ENCODE measurements around the gene SCN2A.
"Not testable (repeated sequence)": the region's sequence is repeated elsewhere in the genome, so short reads cannot be mapped to it uniquely, and the experiment has no call there.

SCN2A gene

DNA sequence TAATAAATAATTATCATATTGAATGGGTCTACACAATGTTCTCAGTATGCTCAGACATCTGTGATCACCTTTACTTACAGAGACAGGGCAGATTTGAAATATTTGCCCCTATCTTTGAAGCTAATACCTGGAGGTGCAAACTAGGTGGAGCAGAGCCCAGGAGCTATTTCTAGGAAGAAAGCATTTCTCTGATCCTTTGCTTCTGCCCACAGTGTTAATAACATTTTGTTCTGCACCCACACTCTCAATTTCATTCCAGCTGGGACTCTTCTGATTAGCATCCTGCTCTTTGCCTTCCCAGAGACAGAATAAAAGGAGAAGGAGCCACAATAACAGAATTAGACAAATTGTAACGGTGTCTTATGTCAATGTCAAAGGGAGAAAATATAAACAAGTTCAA, 11.6 kb upstream of the SCN2A start:
- no peaks in the 10 kb centered on the region for H3K36me3 Mint-ChIP-seq (ENCODE audit: insufficient read depth)
- DNase-seq (no peak), ATAC-seq (replicated peaks) (no peak)
- peaks cover 0 to 3% of the 10 kb centered on the region in 2 donors for H3K9me3 Mint-ChIP-seq
- H3K4me3 Mint-ChIP-seq, result no peak overlapping the region
- H3K27ac Mint-ChIP-seq, result no peak overlapping the region
- H3K4me1 Mint-ChIP-seq (ENCODE audit: low read depth in 2 of 2), result no peaks in the 10 kb centered on the region
- no peaks in the 10 kb centered on the region for H3K27me3 Mint-ChIP-seq

GRCh38 chr2:165237056-165237455, 2.2 kb upstream of the SCN2A start:
- DNase-seq (no peak), ATAC-seq (replicated peaks) (no peak)
- H3K36me3 Mint-ChIP-seq (ENCODE audit: insufficient read depth), result no peaks in the 10 kb centered on the region
- H3K9me3 Mint-ChIP-seq, result peaks cover 0 to 11% of the 10 kb centered on the region in 2 donors
- H3K4me3 Mint-ChIP-seq, result no peak overlapping the region
- H3K27ac Mint-ChIP-seq, result no peak overlapping the region
- no peaks in the 10 kb centered on the region for H3K4me1 Mint-ChIP-seq (ENCODE audit: low read depth in 2 of 2)
- H3K27me3 Mint-ChIP-seq, result no peaks in the 10 kb centered on the region

DNA sequence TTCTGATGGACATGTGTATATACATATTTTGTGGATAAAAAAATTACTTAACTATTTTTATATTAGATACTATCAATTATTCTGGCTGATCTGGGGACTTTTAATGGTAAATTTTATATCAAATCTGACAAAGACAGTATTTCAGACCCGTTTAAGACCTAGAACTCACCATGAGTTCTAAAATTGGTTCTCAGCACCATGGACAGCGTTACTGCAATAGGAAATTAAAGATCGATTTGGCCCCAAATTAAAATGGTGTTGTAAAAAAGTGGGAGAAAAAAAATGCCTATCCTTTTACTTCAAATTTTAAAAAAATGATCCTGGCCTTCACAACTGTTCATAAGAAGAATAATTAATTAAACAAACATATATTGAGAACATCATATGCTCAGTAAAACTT, 919 bp upstream of the SCN2A start:
- no peak for ATAC-seq (replicated peaks)
- H3K4me3 Mint-ChIP-seq, result no peak overlapping the region

GRCh38 chr2:165239856-165240515, 772 bp downstream of the SCN2A start:
- H3K27ac Mint-ChIP-seq, result no peak overlapping the region
- H3K4me3 Mint-ChIP-seq, result no peak overlapping the region
- ATAC-seq (replicated peaks) (no peak), DNase-seq (no peak)
- H3K36me3 Mint-ChIP-seq (ENCODE audit: insufficient read depth), result no peaks in the 10 kb centered on the region
- no peaks in the 10 kb centered on the region for H3K27me3 Mint-ChIP-seq
- H3K9me3 Mint-ChIP-seq, result peaks cover 0 to 6% of the 10 kb centered on the region in 2 donors
- no peaks in the 10 kb centered on the region for H3K4me1 Mint-ChIP-seq (ENCODE audit: low read depth in 2 of 2)

More for the DNA sequence above, 919 bp upstream of the SCN2A start:
- Mint-ChIP-seq H3K27ac (no peak overlapping the region), H3K4me1 (ENCODE audit: low read depth in 2 of 2) (no peaks in the 10 kb centered on the region), H3K36me3 (ENCODE audit: insufficient read depth) (no peaks in the 10 kb centered on the region), H3K9me3 (peaks cover 0 to 8% of the 10 kb centered on the region in 2 donors), H3K27me3 (no peaks in the 10 kb centered on the region)
- no peak for DNase-seq

DNA sequence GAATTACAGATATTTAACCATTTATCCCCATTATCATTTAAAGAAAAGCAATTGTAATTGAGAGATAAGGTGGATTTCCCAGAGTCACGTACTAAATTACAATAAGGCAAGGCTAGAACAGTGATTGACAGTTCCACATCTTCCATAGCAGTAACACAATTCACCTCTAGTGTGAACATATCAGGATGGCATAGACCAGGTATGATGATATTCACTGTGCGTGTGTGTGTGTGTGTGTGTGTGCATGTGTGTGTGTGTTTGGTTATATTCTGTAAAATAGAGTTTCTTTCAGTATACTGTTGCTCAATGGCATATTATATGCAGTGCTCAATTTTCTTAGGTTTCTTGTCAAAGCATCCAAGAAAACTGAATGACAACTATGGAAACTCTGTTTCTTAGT, 1.7 kb downstream of the SCN2A start:
- Mint-ChIP-seq H3K4me1 (ENCODE audit: low read depth in 2 of 2) (no peaks in the 10 kb centered on the region), H3K9me3 (peaks cover 0 to 3% of the 10 kb centered on the region in 2 donors), H3K27ac (no peak overlapping the region), H3K27me3 (no peaks in the 10 kb centered on the region), H3K36me3 (ENCODE audit: insufficient read depth) (no peaks in the 10 kb centered on the region), H3K4me3 (no peak overlapping the region)
- no peak for ATAC-seq (replicated peaks)
- no peak for DNase-seq

- Mint-ChIP-seq H3K27ac (no peak overlapping the region), H3K36me3 (ENCODE audit: insufficient read depth) (no peaks in the 10 kb centered on the region), H3K9me3 (no peaks in the 10 kb centered on the region), H3K4me1 (ENCODE audit: low read depth in 2 of 2) (no peaks in the 10 kb centered on the region), H3K4me3 (no peak overlapping the region), H3K27me3 (no peaks in the 10 kb centered on the region)
- no peak for DNase-seq
- ATAC-seq (replicated peaks), result no peak
Observed at GRCh38 chr2:165245081-165245793, 6.0 kb downstream of the SCN2A start.

DNA sequence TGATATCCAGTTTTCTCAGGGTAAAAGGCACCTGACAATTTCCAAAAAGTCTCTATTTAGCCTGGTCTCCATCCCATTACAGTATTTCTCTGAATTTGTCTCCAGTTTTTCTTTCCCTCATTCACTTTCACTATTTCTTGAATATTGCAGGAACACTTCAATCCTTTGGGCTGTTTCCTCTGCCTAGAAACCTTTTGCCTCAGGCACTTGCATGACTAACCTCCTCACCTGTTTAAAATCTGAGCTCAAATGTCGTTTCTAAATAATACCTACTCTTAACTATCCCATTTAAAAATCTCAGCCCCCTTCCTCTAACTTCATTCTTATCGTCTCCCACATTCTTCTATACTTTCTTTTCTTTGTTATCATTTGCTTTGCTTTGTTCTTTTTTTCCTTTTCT, 9.0 kb downstream of the SCN2A start:
- H3K27me3 Mint-ChIP-seq, result no peaks in the 10 kb centered on the region

DNA sequence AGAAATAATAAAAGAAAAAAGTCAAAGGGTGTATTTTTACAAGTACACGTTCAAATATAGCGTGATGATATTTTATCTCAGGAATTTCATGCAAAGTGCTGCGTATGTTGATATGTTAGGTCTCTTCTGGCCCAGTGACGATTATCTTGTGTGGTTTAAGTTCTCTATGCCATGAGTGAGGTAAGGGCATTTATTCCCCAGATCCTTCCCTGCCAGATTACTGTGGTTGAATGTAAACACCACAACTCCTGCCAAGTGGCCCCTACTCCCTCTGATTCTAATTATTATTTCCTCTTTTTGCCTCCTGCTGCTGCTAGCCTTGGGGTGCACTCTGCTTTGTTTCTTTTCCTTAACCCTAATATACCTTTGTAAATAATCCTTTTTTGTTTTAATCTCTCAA, 12.2 kb downstream of the SCN2A start:
- H3K36me3 Mint-ChIP-seq (ENCODE audit: insufficient read depth), result no peaks in the 10 kb centered on the region
- no peaks in the 10 kb centered on the region for H3K27me3 Mint-ChIP-seq
- no peaks in the 10 kb centered on the region for H3K9me3 Mint-ChIP-seq
- DNase-seq (no peak), ATAC-seq (replicated peaks) (no peak)
- no peak overlapping the region for H3K4me3 Mint-ChIP-seq
- H3K27ac Mint-ChIP-seq, result no peak overlapping the region
- H3K4me1 Mint-ChIP-seq (ENCODE audit: low read depth in 2 of 2), result no peaks in the 10 kb centered on the region

More for the DNA sequence above, 9.0 kb downstream of the SCN2A start:
- no peak for DNase-seq
- no peaks in the 10 kb centered on the region for H3K4me1 Mint-ChIP-seq (ENCODE audit: low read depth in 2 of 2)
- no peak overlapping the region for H3K27ac Mint-ChIP-seq
- ATAC-seq (replicated peaks), result no peak
- no peaks in the 10 kb centered on the region for H3K36me3 Mint-ChIP-seq (ENCODE audit: insufficient read depth)
- no peak overlapping the region for H3K4me3 Mint-ChIP-seq
- no peaks in the 10 kb centered on the region for H3K9me3 Mint-ChIP-seq

DNA sequence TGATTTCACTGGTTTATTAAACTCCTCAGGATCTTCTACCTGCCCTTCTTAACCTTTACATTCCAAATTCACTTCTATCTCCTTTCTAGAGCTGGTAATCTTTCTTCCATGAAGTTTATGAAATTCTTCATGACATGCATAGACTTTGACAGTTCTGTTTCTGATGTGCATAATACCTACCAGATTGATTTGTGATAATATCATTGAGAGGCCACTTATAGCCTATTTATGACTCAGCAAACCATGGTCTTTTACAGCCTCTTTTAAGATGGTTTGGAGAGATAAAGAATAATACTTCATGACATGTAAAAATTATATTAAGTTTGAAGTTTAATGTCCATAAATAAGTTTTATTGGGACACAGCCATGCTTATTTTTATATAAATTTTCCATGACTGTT, 14.0 kb downstream of the SCN2A start:
- Mint-ChIP-seq H3K27ac (no peak overlapping the region), H3K9me3 (peaks cover 0 to 4% of the 10 kb centered on the region in 2 donors), H3K36me3 (ENCODE audit: insufficient read depth) (no peaks in the 10 kb centered on the region), H3K4me1 (ENCODE audit: low read depth in 2 of 2) (no peaks in the 10 kb centered on the region), H3K27me3 (no peaks in the 10 kb centered on the region), H3K4me3 (no peak overlapping the region)
- ATAC-seq (replicated peaks), result no peak
- no peak for DNase-seq

GRCh38 chr2:165256618-165257017, 17.4 kb downstream of the SCN2A start:
- Mint-ChIP-seq H3K27me3 (no peaks in the 10 kb centered on the region), H3K4me1 (ENCODE audit: low read depth in 2 of 2) (no peaks in the 10 kb centered on the region), H3K36me3 (ENCODE audit: insufficient read depth) (no peaks in the 10 kb centered on the region), H3K4me3 (no peak overlapping the region), H3K27ac (no peak overlapping the region), H3K9me3 (peaks cover 0 to 4% of the 10 kb centered on the region in 2 donors)
- DNase-seq, result no peak
- ATAC-seq (replicated peaks), result no peak

GRCh38 chr2:165260347-165260746, 21.1 kb downstream of the SCN2A start:
- not testable (repeated sequence) for DNase-seq; H3K36me3 Mint-ChIP-seq (ENCODE audit: insufficient read depth); H3K27me3 Mint-ChIP-seq; H3K27ac Mint-ChIP-seq; H3K9me3 Mint-ChIP-seq; ATAC-seq (replicated peaks); H3K4me3 Mint-ChIP-seq; H3K4me1 Mint-ChIP-seq (ENCODE audit: low read depth in 2 of 2)

DNA sequence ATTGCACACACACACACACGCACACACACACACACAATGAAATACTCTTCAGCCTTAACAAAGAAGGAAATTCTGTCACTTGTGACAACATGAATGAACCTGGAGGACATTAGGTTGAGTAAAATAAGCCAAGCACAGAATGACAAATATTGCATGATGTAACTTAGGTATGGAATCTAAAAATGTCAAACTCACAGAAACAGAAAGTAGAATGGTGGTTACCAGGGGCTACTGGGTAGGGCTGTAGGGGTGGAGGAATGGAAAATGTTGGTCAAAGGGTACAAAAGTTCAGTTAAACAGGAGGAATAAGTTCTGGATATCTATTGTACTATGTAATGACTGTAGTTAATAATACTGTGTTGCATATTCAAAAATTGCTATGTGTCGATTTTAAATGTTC, 29.5 kb downstream of the SCN2A start:
- DNase-seq, result no peak

GRCh38 chr2:165273176-165273575, 34.0 kb downstream of the SCN2A start:
- peaks cover 0 to 6% of the 10 kb centered on the region in 2 donors for H3K27me3 Mint-ChIP-seq
- no peaks in the 10 kb centered on the region for H3K36me3 Mint-ChIP-seq (ENCODE audit: insufficient read depth)
- ATAC-seq (replicated peaks) (no peak), DNase-seq (no peak)
- H3K27ac Mint-ChIP-seq, result no peak overlapping the region
- peaks cover 0 to 6% of the 10 kb centered on the region in 2 donors for H3K4me1 Mint-ChIP-seq (ENCODE audit: low read depth in 2 of 2)
- H3K9me3 Mint-ChIP-seq, result peaks cover 0 to 2% of the 10 kb centered on the region in 2 donors
- H3K4me3 Mint-ChIP-seq, result no peak overlapping the region

More for the DNA sequence above, 29.5 kb downstream of the SCN2A start:
- no peak overlapping the region for H3K27ac Mint-ChIP-seq
- H3K4me1 Mint-ChIP-seq (ENCODE audit: low read depth in 2 of 2), result no peaks in the 10 kb centered on the region
- H3K36me3 Mint-ChIP-seq (ENCODE audit: insufficient read depth), result no peaks in the 10 kb centered on the region
- H3K27me3 Mint-ChIP-seq, result no peaks in the 10 kb centered on the region
- ATAC-seq (replicated peaks), result no peak
- no peaks in the 10 kb centered on the region for H3K9me3 Mint-ChIP-seq
- H3K4me3 Mint-ChIP-seq, result no peak overlapping the region

DNA sequence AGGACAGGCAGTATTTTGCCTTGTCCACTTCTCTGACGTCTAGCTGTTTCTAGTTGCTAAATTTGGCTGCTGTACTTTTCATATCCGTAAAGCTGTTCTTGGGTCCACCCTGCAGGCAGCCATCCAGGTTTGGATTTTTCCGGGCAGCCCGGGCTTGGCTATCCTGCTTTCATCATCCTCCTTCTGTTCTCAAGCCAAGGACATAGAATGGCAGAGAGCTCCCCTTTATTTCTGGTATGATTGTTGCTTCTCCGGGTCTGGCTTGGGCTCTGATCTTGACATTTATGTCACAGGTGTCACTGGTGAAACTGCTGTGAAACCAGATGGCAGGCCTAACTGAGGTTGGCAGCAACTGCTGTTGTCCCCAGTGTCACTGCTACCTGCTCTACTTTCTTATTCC, 35.5 kb downstream of the SCN2A start:
- H3K4me3 Mint-ChIP-seq, result no peak overlapping the region
- DNase-seq, result no peak
- peaks cover 0 to 2% of the 10 kb centered on the region in 2 donors for H3K9me3 Mint-ChIP-seq
- H3K27me3 Mint-ChIP-seq, result peaks cover 0 to 6% of the 10 kb centered on the region in 2 donors
- H3K4me1 Mint-ChIP-seq (ENCODE audit: low read depth in 2 of 2), result peaks cover 0 to 7% of the 10 kb centered on the region in 2 donors
- H3K27ac Mint-ChIP-seq, result no peak overlapping the region
- no peak for ATAC-seq (replicated peaks)
- H3K36me3 Mint-ChIP-seq (ENCODE audit: insufficient read depth), result no peaks in the 10 kb centered on the region
